H9 (cell line): ENCODE data around the gene ERC1. TPM values are rescaled to one million over a fixed set of nuclear protein-coding genes. Genes with fewer than 3 reads are reported as not detected.

Experiments used
- DNase-seq: peaks from one replicate; pipeline ENCODE4 v3.0.0-alpha.2; 2017
- H2AFZ ChIP-seq: one replicate; pipeline ENCODE4 v1.6.1; 2013; ENCODE audit warnings: mild to moderate bottlenecking, low read length, control low read depth, moderate library complexity
- H2AK5ac ChIP-seq: 2 replicates; pipeline ENCODE4 v1.6.1; 2013; ENCODE audit warnings: low read length, control low read depth, mixed read lengths; ENCODE audit not compliant: insufficient read length
- H2BK120ac ChIP-seq: one replicate; pipeline ENCODE4 v1.6.1; 2013; ENCODE audit warnings: low read depth, mild to moderate bottlenecking, low read length, control low read depth, inconsistent platforms; ENCODE audit not compliant: poor library complexity, severe bottlenecking
- H2BK12ac ChIP-seq: 2 replicates; pipeline ENCODE4 v1.6.1; 2013; ENCODE audit warnings: low read length, control low read depth, mixed read lengths, low read depth; ENCODE audit not compliant: insufficient read length
- H2BK15ac ChIP-seq: 2 replicates; pipeline ENCODE4 v1.6.1; 2013; ENCODE audit warnings: low read depth, low read length, control low read depth
- H2BK20ac ChIP-seq: one replicate; pipeline ENCODE4 v1.6.1; 2013; ENCODE audit warnings: low read depth, mild to moderate bottlenecking, low read length, control low read depth, inconsistent platforms; ENCODE audit not compliant: poor library complexity, severe bottlenecking
- H2BK5ac ChIP-seq: 2 replicates; pipeline ENCODE4 v1.6.1; 2013; ENCODE audit warnings: low read length, control low read depth, mixed read lengths; ENCODE audit not compliant: insufficient read length
- H3K14ac ChIP-seq: 2 replicates; pipeline ENCODE4 v1.6.1; 2013; ENCODE audit warnings: low read length, control low read depth; ENCODE audit not compliant: insufficient read depth
- H3K18ac ChIP-seq: 2 replicates; pipeline ENCODE4 v1.6.1; 2013; ENCODE audit warnings: low read depth, mild to moderate bottlenecking, mixed read lengths, low read length, control low read depth; ENCODE audit not compliant: insufficient read length
- H3K23ac ChIP-seq: 2 replicates; pipeline ENCODE4 v1.6.1; 2013; ENCODE audit warnings: low read length, control low read depth, mixed read lengths, low read depth; ENCODE audit not compliant: insufficient read length
- H3K23me2 ChIP-seq: 2 replicates; pipeline ENCODE4 v1.6.1; 2013; ENCODE audit warnings: low read depth, mild to moderate bottlenecking, mixed read lengths, low read length, control low read depth; ENCODE audit not compliant: insufficient read length, poor library complexity, severe bottlenecking
- H3K27ac ChIP-seq: 2 replicates; pipeline ENCODE4 v1.5.1; 2013; ENCODE audit warnings: low read length, control low read depth, mixed read lengths, low read depth; ENCODE audit not compliant: insufficient read length
- H3K27me3 ChIP-seq: 2 replicates; pipeline ENCODE4 v1.6.1; 2013; ENCODE audit warnings: low read length, control low read depth, inconsistent platforms; ENCODE audit not compliant: insufficient read depth
- H3K4ac ChIP-seq: 2 replicates; pipeline ENCODE4 v1.6.1; 2013; ENCODE audit warnings: low read depth, mild to moderate bottlenecking, control low read depth, inconsistent platforms, low read length, moderate library complexity
- H3K4me1 ChIP-seq: 2 replicates; pipeline ENCODE4 v1.6.1; 2013; ENCODE audit warnings: low read length, control low read depth, inconsistent platforms; ENCODE audit not compliant: insufficient read depth
- H3K4me2 ChIP-seq: 2 replicates; pipeline ENCODE4 v1.6.1; 2013; ENCODE audit warnings: low read length, control low read depth, mixed read lengths; ENCODE audit not compliant: insufficient read length, insufficient read depth
- H3K56ac ChIP-seq: 2 replicates; pipeline ENCODE4 v1.6.1; 2013; ENCODE audit warnings: low read depth, mild to moderate bottlenecking, mixed read lengths, low read length, control low read depth; ENCODE audit not compliant: insufficient read length
- H3K79me1 ChIP-seq: 2 replicates; pipeline ENCODE4 v1.6.1; 2013; ENCODE audit warnings: low read depth, mild to moderate bottlenecking, moderate library complexity, low read length, control low read depth, inconsistent platforms; ENCODE audit not compliant: insufficient read depth, poor library complexity, severe bottlenecking
- H3K79me2 ChIP-seq: 2 replicates; pipeline ENCODE4 v1.6.1; 2013; ENCODE audit warnings: low read length, control low read depth, inconsistent platforms; ENCODE audit not compliant: insufficient read depth
- H3K9ac ChIP-seq: 2 replicates; pipeline ENCODE4 v1.6.1; 2013; ENCODE audit warnings: low read length, control low read depth, mixed read lengths; ENCODE audit not compliant: insufficient read length; ENCODE audit errors: extremely low read depth
- H3K9me3 ChIP-seq: one replicate; pipeline ENCODE4 v1.6.1; 2013; ENCODE audit warnings: low read depth, low read length, inconsistent platforms; ENCODE audit not compliant: control insufficient read depth
- H3T11ph ChIP-seq: one replicate; pipeline ENCODE4 v1.6.1; 2013; ENCODE audit warnings: mild to moderate bottlenecking, low read length, control low read depth, inconsistent platforms
- H4K20me1 ChIP-seq: one replicate; pipeline ENCODE4 v1.6.1; 2013; ENCODE audit not compliant: control insufficient read depth, insufficient read length, insufficient read depth
- H4K5ac ChIP-seq: 2 replicates; pipeline ENCODE4 v1.6.1; 2013; ENCODE audit warnings: low read depth, mild to moderate bottlenecking, mixed read lengths, low read length, control low read depth; ENCODE audit not compliant: insufficient read length
- H4K8ac ChIP-seq: replicated peaks from 2 replicates; pipeline ENCODE4 v1.6.1; 2013; ENCODE audit warnings: low read length, control low read depth, mixed read lengths, low read depth; ENCODE audit not compliant: insufficient read length
- H4K91ac ChIP-seq: 2 replicates; pipeline ENCODE4 v1.6.1; 2013; ENCODE audit warnings: low read depth, mild to moderate bottlenecking, moderate library complexity, mixed read lengths, low read length, control low read depth; ENCODE audit not compliant: insufficient read length
- H3K27ac Mint-ChIP-seq, 3 experiments: 2 replicates in 2 of 3; 3 replicates in 1 of 3; pipeline ENCODE4 v1.8.0; 2020 to 2021; ENCODE audit warnings: mixed read lengths in 3 of 3, mild to moderate bottlenecking in 1 of 3, moderate library complexity in 1 of 3
- H3K27me3 Mint-ChIP-seq: 2 replicates; pipeline ENCODE4 v1.8.0; 2021; ENCODE audit warnings: low read depth, mild to moderate bottlenecking, moderate library complexity, mixed read lengths
- H3K36me3 Mint-ChIP-seq, 3 experiments: 2 replicates in 2 of 3; 3 replicates in 1 of 3; pipeline ENCODE4 v1.8.0; 2020 to 2021; ENCODE audit warnings: low read depth in 3 of 3, mixed read lengths in 3 of 3; ENCODE audit not compliant: insufficient read depth in 1 of 3
- H3K4me1 Mint-ChIP-seq, 2 experiments: 2 replicates each; pipeline ENCODE4 v1.8.0; 2020; ENCODE audit warnings: mixed read lengths in 2 of 2
- H3K4me3 Mint-ChIP-seq, 2 experiments: 2 replicates in 1 of 2; 3 replicates in 1 of 2; pipeline ENCODE4 v1.8.0; 2020 to 2021; ENCODE audit warnings: mild to moderate bottlenecking in 2 of 2, mixed read lengths in 2 of 2, moderate library complexity in 1 of 2
- H3K9me3 Mint-ChIP-seq, 2 experiments: 2 replicates in 1 of 2; 3 replicates in 1 of 2; pipeline ENCODE4 v1.8.0; 2020; ENCODE audit warnings: mild to moderate bottlenecking in 2 of 2, mixed read lengths in 2 of 2, moderate library complexity in 1 of 2
- WGBS: extraction: QIAGEN DNeasy Blood & Tissue Kit; methylation state at CpG from one replicate; pipeline ENCODE4 v1.1.7; 2013; ENCODE audit warnings: missing lambda C conversion rate, low lambda C conversion rate, mixed read lengths; ENCODE audit not compliant: insufficient read length; ENCODE audit errors: extremely low coverage; 5-methylcytosine and 5-hydroxymethylcytosine counted together
- total RNA-seq: library from RNA; stranded (reverse); gene quantifications from 2 replicates; pipeline ENCODE4 v1.2.1, GENCODE V29; 2021
- TF ChIP-seq, protein P1 (sequence below): fragments of 200-600 bp; sonication (generic); conservative IDR thresholded peaks from 3 replicates; pipeline ENCODE4 v1.8.0; 2021; ENCODE audit warnings: antibody characterized with exemption, mild to moderate bottlenecking

Gene ERC1
- total RNA-seq, 1 experiment from 2014 or later: 51.2 TPM

DNA sequence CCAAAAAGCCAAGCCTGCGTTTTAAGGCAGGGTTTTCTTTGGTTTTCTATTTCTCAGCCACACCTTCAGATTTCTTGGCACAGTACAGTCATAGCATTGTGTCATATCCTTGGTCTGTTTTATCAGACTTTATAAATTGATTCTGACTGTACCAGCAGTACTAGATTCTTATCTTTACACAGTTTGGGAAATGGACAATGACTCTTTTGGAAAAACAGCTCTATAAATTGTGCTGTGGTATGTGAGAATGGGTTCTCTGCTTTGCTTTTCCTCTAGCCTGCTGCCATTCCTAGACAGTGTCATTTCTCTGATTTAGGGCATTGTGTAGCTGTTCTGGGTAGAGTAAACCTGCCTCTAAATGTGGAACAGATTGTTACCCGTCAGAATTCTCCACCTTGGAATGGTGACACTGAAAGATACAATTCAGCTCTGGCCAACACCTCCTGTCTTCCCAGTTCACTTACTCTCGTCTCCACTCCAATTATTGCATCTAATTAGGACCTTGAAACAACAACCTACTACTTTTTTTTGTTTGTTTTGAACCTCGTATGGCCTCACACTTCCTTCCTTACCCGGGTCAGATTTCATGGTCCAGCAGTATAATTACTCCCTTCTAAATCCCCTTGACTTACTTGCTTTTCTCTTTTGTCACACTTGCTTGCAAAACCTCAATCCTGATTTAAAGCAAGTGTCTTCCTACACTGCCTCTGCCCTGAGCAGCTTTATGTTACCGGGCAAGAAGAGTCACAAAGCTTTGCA, 226.3 kb downstream of the ERC1 start:
- H3K23me2 ChIP-seq: no peaks in the 10 kb centered on the region
- H3K79me2 ChIP-seq: no peaks in the 10 kb centered on the region
- no peaks in the 10 kb centered on the region for H4K20me1 ChIP-seq
- H3K18ac ChIP-seq: no peak overlapping the region
- Mint-ChIP-seq H3K27me3 (no peaks in the 10 kb centered on the region), H3K4me3 (no peak overlapping the region), H3K36me3 (no peaks in the 10 kb centered on the region), H3K9me3 (no peaks in the 10 kb centered on the region), H3K4me1 (peaks cover under 1 to 8% of the 10 kb centered on the region in 2 experiments), H3K27ac (no peak overlapping the region)
- WGBS: no CpG with 5 or more reads among the region's 6 CpGs
- H2AFZ ChIP-seq: no peak overlapping the region
- no peak overlapping the region for H3K14ac ChIP-seq
- no peak overlapping the region for H3K27ac ChIP-seq
- no peak overlapping the region for H3K4ac ChIP-seq
- H3T11ph ChIP-seq: no peak overlapping the region
- H4K8ac ChIP-seq: no peak overlapping the region
- no peak overlapping the region for H4K5ac ChIP-seq
- no peak overlapping the region for H3K23ac ChIP-seq
- no peak overlapping the region for H2BK12ac ChIP-seq
- TF ChIP-seq, protein P1, sequence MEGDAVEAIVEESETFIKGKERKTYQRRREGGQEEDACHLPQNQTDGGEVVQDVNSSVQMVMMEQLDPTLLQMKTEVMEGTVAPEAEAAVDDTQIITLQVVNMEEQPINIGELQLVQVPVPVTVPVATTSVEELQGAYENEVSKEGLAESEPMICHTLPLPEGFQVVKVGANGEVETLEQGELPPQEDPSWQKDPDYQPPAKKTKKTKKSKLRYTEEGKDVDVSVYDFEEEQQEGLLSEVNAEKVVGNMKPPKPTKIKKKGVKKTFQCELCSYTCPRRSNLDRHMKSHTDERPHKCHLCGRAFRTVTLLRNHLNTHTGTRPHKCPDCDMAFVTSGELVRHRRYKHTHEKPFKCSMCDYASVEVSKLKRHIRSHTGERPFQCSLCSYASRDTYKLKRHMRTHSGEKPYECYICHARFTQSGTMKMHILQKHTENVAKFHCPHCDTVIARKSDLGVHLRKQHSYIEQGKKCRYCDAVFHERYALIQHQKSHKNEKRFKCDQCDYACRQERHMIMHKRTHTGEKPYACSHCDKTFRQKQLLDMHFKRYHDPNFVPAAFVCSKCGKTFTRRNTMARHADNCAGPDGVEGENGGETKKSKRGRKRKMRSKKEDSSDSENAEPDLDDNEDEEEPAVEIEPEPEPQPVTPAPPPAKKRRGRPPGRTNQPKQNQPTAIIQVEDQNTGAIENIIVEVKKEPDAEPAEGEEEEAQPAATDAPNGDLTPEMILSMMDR: no peak
- no peak overlapping the region for H2BK120ac ChIP-seq
- no peaks in the 10 kb centered on the region for H3K79me1 ChIP-seq
- H4K91ac ChIP-seq: no peak overlapping the region
- H2BK20ac ChIP-seq: no peak overlapping the region
- no peak overlapping the region for H2BK15ac ChIP-seq
- no peak for DNase-seq
- no peaks in the 10 kb centered on the region for H3K9me3 ChIP-seq
- no peak overlapping the region for H2AK5ac ChIP-seq
- no peaks in the 10 kb centered on the region for H3K27me3 ChIP-seq
- no peak overlapping the region for H3K56ac ChIP-seq
- no peak overlapping the region for H2BK5ac ChIP-seq
- H3K4me2 ChIP-seq: no peak overlapping the region
- H3K4me1 ChIP-seq: no peaks in the 10 kb centered on the region
- H3K9ac ChIP-seq: no peak overlapping the region
